Neural cell (in vitro differentiated cells): ENCODE results near the gene PLA2G12B.

Experiments
- EP300 ChIP-seq: fragments of 450-650 bp; conservative IDR thresholded peaks from 2 replicates; pipeline ENCODE4 v1.6.1; 2014; ENCODE audit warnings: antibody characterized with exemption, mild to moderate bottlenecking, moderate library complexity; ENCODE audit not compliant: poor library complexity, severe bottlenecking
- EZH2 ChIP-seq: fragments of 200-600, 300-800 bp; shearing (Covaris generic), sonication (generic); IDR thresholded peaks from 2 replicates; pipeline ENCODE4 v1.6.1; 2014; ENCODE audit warnings: antibody characterized with exemption, low read length, borderline replicate concordance, mild to moderate bottlenecking; ENCODE audit not compliant: insufficient read depth, poor library complexity, severe bottlenecking
- MXI1 ChIP-seq: fragments of 450-650 bp; conservative IDR thresholded peaks from 2 replicates; pipeline ENCODE4 v1.6.1; 2014; ENCODE audit warnings: antibody characterized with exemption, mild to moderate bottlenecking; ENCODE audit not compliant: poor library complexity, severe bottlenecking
- POLR2AphosphoS5 ChIP-seq: IDR thresholded peaks from 2 replicates; pipeline ENCODE4 v1.6.1; 2012
- RAD21 ChIP-seq: fragments of 450-650 bp; conservative IDR thresholded peaks from 2 replicates; pipeline ENCODE4 v1.6.1; 2014; ENCODE audit warnings: antibody characterized with exemption, mild to moderate bottlenecking, moderate library complexity
- SMC3 ChIP-seq: fragments of 450-650 bp; conservative IDR thresholded peaks from 2 replicates; pipeline ENCODE4 v1.6.1; 2014; ENCODE audit warnings: antibody characterized with exemption, mild to moderate bottlenecking, moderate library complexity; ENCODE audit not compliant: poor library complexity
- TF ChIP-seq, protein P1 (sequence below): fragments of 450-650 bp; IDR thresholded peaks from 2 replicates; pipeline ENCODE4 v1.5.1; 2014; ENCODE audit warnings: antibody characterized with exemption, mild to moderate bottlenecking, moderate library complexity; ENCODE audit not compliant: poor library complexity, severe bottlenecking
- TF ChIP-seq, protein P2 (sequence below): IDR thresholded peaks from 2 replicates; pipeline ENCODE4 v1.6.1; 2012; ENCODE audit warnings: borderline replicate concordance

- TF ChIP-seq RAD21 (no peak), EP300 (no peak), POLR2AphosphoS5 (no peak), EZH2 (no peak), SMC3 (no peak), MXI1 (no peak)
- TF ChIP-seq, protein P1, sequence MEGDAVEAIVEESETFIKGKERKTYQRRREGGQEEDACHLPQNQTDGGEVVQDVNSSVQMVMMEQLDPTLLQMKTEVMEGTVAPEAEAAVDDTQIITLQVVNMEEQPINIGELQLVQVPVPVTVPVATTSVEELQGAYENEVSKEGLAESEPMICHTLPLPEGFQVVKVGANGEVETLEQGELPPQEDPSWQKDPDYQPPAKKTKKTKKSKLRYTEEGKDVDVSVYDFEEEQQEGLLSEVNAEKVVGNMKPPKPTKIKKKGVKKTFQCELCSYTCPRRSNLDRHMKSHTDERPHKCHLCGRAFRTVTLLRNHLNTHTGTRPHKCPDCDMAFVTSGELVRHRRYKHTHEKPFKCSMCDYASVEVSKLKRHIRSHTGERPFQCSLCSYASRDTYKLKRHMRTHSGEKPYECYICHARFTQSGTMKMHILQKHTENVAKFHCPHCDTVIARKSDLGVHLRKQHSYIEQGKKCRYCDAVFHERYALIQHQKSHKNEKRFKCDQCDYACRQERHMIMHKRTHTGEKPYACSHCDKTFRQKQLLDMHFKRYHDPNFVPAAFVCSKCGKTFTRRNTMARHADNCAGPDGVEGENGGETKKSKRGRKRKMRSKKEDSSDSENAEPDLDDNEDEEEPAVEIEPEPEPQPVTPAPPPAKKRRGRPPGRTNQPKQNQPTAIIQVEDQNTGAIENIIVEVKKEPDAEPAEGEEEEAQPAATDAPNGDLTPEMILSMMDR: no peak
- TF ChIP-seq, protein P2, sequence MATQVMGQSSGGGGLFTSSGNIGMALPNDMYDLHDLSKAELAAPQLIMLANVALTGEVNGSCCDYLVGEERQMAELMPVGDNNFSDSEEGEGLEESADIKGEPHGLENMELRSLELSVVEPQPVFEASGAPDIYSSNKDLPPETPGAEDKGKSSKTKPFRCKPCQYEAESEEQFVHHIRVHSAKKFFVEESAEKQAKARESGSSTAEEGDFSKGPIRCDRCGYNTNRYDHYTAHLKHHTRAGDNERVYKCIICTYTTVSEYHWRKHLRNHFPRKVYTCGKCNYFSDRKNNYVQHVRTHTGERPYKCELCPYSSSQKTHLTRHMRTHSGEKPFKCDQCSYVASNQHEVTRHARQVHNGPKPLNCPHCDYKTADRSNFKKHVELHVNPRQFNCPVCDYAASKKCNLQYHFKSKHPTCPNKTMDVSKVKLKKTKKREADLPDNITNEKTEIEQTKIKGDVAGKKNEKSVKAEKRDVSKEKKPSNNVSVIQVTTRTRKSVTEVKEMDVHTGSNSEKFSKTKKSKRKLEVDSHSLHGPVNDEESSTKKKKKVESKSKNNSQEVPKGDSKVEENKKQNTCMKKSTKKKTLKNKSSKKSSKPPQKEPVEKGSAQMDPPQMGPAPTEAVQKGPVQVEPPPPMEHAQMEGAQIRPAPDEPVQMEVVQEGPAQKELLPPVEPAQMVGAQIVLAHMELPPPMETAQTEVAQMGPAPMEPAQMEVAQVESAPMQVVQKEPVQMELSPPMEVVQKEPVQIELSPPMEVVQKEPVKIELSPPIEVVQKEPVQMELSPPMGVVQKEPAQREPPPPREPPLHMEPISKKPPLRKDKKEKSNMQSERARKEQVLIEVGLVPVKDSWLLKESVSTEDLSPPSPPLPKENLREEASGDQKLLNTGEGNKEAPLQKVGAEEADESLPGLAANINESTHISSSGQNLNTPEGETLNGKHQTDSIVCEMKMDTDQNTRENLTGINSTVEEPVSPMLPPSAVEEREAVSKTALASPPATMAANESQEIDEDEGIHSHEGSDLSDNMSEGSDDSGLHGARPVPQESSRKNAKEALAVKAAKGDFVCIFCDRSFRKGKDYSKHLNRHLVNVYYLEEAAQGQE: no peak
These were observed 25.7 kb upstream of the PLA2G12B start for GRCh38 chr10:72980348-72980747.
